Measurements from ENCODE around the gene CNTROB. TPM values are rescaled to one million over a fixed set of nuclear protein-coding genes. Genes with fewer than 3 reads are reported as not detected.
A peak's percentile ranks its signal among the peaks of the same experiment; 100 is the strongest.

Gene CNTROB
- total RNA-seq, 4 donors from 2014 or later = 22.7 to 62.1 (median 31.6) TPM

DNA sequence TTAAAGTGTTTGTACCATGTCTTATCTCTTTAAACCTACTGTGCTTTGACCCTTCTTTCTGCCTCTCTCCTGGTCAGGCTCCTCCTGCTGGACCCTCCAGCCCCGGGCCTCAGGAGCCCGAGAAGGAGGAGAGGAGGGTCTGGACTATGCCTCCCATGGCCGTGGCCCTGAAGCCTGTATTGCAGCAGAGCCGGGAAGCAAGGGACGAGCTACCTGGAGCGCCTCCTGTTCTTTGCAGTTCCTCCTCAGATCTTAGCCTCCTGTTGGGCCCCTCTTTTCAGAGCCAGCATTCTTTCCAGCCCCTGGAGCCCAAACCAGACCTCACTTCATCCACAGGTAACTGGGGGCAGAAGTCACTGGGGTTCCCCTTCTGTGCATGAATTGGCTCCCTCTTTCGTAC lies 13.6 kb downstream of the CNTROB start:
- no peak overlapping the region for H3K27ac ChIP-seq
- DNase-seq = no peak
- intact Hi-C loops (cut with DNase I; ENCODE audit: low total_unique reads) = no loop called here
- H3K36me3 ChIP-seq = peaks cover 0 to 58% (median 25%) of the 10 kb centered on the region in 4 donors
- no peaks in the 10 kb centered on the region for H3K9me3 ChIP-seq
- H3K4me1 ChIP-seq = no peaks in the 10 kb centered on the region
- WGBS, 2 donors (ENCODE audit: low coverage in 1 of 2) = 88 to 91% methylated on average over 3 to 7 of the region's 7 CpGs
- H3K4me3 ChIP-seq = no peak overlapping the region
- H3K27me3 ChIP-seq = no peaks in the 10 kb centered on the region
- in situ Hi-C loops (cut with MboI; ENCODE audit: low pct_ligation_motif_present in 1 of 4, low pct_unique_long_range_greater_than_20kb in 1 of 4, low sequenced_read_pairs in 3 of 4) = no loop called here
- TF ChIP-seq, protein P1, sequence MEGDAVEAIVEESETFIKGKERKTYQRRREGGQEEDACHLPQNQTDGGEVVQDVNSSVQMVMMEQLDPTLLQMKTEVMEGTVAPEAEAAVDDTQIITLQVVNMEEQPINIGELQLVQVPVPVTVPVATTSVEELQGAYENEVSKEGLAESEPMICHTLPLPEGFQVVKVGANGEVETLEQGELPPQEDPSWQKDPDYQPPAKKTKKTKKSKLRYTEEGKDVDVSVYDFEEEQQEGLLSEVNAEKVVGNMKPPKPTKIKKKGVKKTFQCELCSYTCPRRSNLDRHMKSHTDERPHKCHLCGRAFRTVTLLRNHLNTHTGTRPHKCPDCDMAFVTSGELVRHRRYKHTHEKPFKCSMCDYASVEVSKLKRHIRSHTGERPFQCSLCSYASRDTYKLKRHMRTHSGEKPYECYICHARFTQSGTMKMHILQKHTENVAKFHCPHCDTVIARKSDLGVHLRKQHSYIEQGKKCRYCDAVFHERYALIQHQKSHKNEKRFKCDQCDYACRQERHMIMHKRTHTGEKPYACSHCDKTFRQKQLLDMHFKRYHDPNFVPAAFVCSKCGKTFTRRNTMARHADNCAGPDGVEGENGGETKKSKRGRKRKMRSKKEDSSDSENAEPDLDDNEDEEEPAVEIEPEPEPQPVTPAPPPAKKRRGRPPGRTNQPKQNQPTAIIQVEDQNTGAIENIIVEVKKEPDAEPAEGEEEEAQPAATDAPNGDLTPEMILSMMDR (IDR thresholded peaks at IDR 0.05) = no peak
- TF ChIP-seq POLR2A (IDR thresholded peaks at IDR 0.05) (no peak), POLR2AphosphoS5 (IDR thresholded peaks at IDR 0.05) (no peak), EP300 (IDR thresholded peaks at IDR 0.05; ENCODE audit: low read depth) (no peak)

DNA sequence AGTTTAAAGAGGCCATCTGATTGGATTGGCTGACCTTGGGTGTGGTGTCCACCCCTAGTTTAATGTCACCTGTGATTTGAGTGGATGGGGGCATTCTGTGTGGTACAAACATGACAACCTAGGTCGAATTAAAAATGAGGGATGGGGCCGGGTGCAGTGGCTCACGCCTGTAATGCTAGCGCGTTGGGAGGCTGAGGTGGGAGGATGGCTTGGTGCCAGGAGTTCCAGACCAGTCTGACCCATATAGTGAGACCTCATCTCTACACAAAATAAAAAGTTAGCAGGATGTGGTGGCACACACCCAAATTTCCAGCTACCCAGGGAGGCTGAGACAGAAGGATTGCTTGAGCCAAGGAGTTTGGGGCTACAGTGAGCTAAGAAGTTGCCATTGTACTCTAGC lies 14.4 kb downstream of the CNTROB start:
- TF ChIP-seq POLR2A (IDR thresholded peaks at IDR 0.05) = no peak
- TF ChIP-seq, protein P1 (IDR thresholded peaks at IDR 0.05) = no peak
- TF ChIP-seq EP300 (IDR thresholded peaks at IDR 0.05; ENCODE audit: low read depth) = no peak
- TF ChIP-seq POLR2AphosphoS5 (IDR thresholded peaks at IDR 0.05) = no peak
- Histone ChIP-seq H3K27me3 (no peaks in the 10 kb centered on the region), H3K27ac (no peak overlapping the region), H3K4me3 (no peak overlapping the region), H3K36me3 (peaks cover 0 to 54% (median 21%) of the 10 kb centered on the region in 4 donors), H3K4me1 (no peaks in the 10 kb centered on the region), H3K9me3 (no peaks in the 10 kb centered on the region)
- WGBS, 2 donors (ENCODE audit: low coverage in 1 of 2) = 89% methylated on average over 5 of the region's 5 CpGs; no CpG with 5 or more reads in 1 of the 2 donors
- DNase-seq = no peak
- in situ Hi-C loops (cut with MboI; ENCODE audit: low pct_ligation_motif_present in 1 of 4, low pct_unique_long_range_greater_than_20kb in 1 of 4, low sequenced_read_pairs in 3 of 4) = no loop called here
- intact Hi-C loops (cut with DNase I; ENCODE audit: low total_unique reads) = no loop called here

DNA sequence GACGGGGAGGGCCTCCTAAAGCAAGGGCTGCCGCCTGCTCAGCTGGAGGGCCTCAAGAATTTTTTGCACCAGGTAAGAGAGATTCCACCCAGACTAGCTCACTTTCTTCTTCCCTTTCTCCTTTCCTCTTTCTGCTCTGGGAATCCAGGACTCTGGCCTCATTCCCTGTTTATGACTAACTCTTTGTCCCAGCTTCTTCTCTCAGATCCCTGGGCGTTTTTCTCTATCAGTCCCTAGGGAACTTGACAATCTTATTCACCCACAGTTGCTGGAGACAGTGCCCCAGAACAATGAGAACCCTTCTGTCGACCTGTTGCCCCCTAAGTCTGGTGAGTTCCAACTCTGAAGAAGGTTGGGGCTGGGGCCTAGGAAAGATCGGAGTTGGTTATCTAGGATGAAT lies 15.6 kb downstream of the CNTROB start:
- no peak for TF ChIP-seq POLR2A (IDR thresholded peaks at IDR 0.05)
- no peak for TF ChIP-seq EP300 (IDR thresholded peaks at IDR 0.05; ENCODE audit: low read depth)
- TF ChIP-seq POLR2AphosphoS5 (IDR thresholded peaks at IDR 0.05) = no peak
- TF ChIP-seq, protein P1 (IDR thresholded peaks at IDR 0.05) = no peak
- no peak overlapping the region for H3K4me3 ChIP-seq
- H3K9me3 ChIP-seq = no peaks in the 10 kb centered on the region
- intact Hi-C loops (cut with DNase I; ENCODE audit: low total_unique reads) = no loop called here
- no peaks in the 10 kb centered on the region for H3K4me1 ChIP-seq
- 89 to 94% methylated on average over 2 to 5 of the region's 5 CpGs for WGBS, 2 donors (ENCODE audit: low coverage in 1 of 2)
- no peaks in the 10 kb centered on the region for H3K27me3 ChIP-seq
- in situ Hi-C loops (cut with MboI; ENCODE audit: low pct_ligation_motif_present in 1 of 4, low pct_unique_long_range_greater_than_20kb in 1 of 4, low sequenced_read_pairs in 3 of 4) = no loop called here
- no peak overlapping the region for H3K27ac ChIP-seq
- H3K36me3 ChIP-seq = peaks cover 0 to 54% (median 21%) of the 10 kb centered on the region in 4 donors
- DNase-seq = no peak

DNA sequence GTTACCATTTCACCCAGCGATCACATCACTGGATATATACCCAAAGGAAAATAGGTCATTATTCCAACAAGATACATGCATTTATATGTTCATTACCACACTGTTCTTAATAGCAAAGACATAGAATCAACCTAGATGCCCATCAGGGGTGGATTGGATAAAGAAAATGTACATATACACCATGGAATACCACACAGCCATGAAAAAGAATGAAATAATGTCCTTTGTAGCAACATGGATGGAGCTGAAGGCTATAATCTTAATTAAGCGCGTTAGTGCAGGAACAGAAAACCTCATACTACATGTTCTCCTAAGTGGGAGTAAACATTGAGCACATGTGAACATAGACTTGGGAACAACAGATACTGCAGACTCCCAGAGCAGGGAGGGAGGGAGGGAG lies 18.6 kb downstream of the CNTROB start:
- Histone ChIP-seq H3K4me1 (no peaks in the 10 kb centered on the region), H3K27me3 (no peaks in the 10 kb centered on the region)

More for the DNA sequence above, 18.6 kb downstream of the CNTROB start:
- 77 to 79% methylated on average over 3 of the region's 3 CpGs for WGBS, 2 donors (ENCODE audit: low coverage in 1 of 2)
- TF ChIP-seq EP300 (IDR thresholded peaks at IDR 0.05; ENCODE audit: low read depth) (no peak), POLR2A (IDR thresholded peaks at IDR 0.05) (no peak), POLR2AphosphoS5 (IDR thresholded peaks at IDR 0.05) (no peak)
- TF ChIP-seq, protein P1 (IDR thresholded peaks at IDR 0.05) = no peak
- intact Hi-C loops (cut with DNase I; ENCODE audit: low total_unique reads) = no loop called here
- DNase-seq = no peak
- H3K36me3 ChIP-seq = peaks cover 0 to 34% (median 15%) of the 10 kb centered on the region in 4 donors
- no peaks in the 10 kb centered on the region for H3K9me3 ChIP-seq
- in situ Hi-C loops (cut with MboI; ENCODE audit: low pct_ligation_motif_present in 1 of 4, low pct_unique_long_range_greater_than_20kb in 1 of 4, low sequenced_read_pairs in 3 of 4) = no loop called here
- H3K27ac ChIP-seq = peak overlapping the region in 1 of 4 donors; percentile 79
- no peak overlapping the region for H3K4me3 ChIP-seq

All from transverse colon (tissue), 4 donors.